Keratinocyte (primary cell): Measurements from ENCODE around the gene SSX2IP. TPM values are rescaled to one million over a fixed set of nuclear protein-coding genes. Genes with fewer than 3 reads are reported as not detected.

Experiments used
- DNase-seq: peaks from one replicate; pipeline ENCODE4 v3.0.0-alpha.2; 2011; ENCODE audit warnings: low read depth, missing footprints, low spot score
- FAIRE-seq: peaks from 2 replicates; lab custom pipeline; 2011; peaks lifted over from hg19 to GRCh38; lab: Jason Lieb, UNC
- H2AFZ ChIP-seq: 2 replicates; pipeline ENCODE4 v1.6.0; 2012; ENCODE audit warnings: low read length, control low read depth, inconsistent platforms; ENCODE audit not compliant: control insufficient read depth
- H3K27ac ChIP-seq: 2 replicates; pipeline ENCODE4 v1.5.1; 2011; ENCODE audit warnings: low read length; ENCODE audit not compliant: control insufficient read depth, insufficient read depth
- H3K27me3 ChIP-seq: 3 replicates; pipeline ENCODE4 v1.6.0; 2011; ENCODE audit warnings: low read length; ENCODE audit not compliant: control insufficient read depth, insufficient read depth; ENCODE audit errors: extremely low read depth
- H3K36me3 ChIP-seq, 2 experiments: 2 replicates in 1 of 2; 3 replicates in 1 of 2; pipeline ENCODE4 v1.5.1; 2011; ENCODE audit warnings: low read length in 2 of 2, mild to moderate bottlenecking in 1 of 2; ENCODE audit not compliant: control insufficient read depth in 2 of 2, insufficient read depth in 2 of 2; ENCODE audit errors: extremely low read depth in 1 of 2
- H3K4me1 ChIP-seq: 3 replicates; pipeline ENCODE4 v1.5.1; 2011; ENCODE audit warnings: low read length; ENCODE audit not compliant: control insufficient read depth, insufficient read depth; ENCODE audit errors: extremely low read depth
- H3K4me2 ChIP-seq: 3 replicates; pipeline ENCODE4 v1.6.0; 2011; ENCODE audit warnings: low read depth, low read length; ENCODE audit not compliant: control insufficient read depth, insufficient read depth; ENCODE audit errors: extremely low read depth
- H3K4me3 ChIP-seq, 3 experiments: fragments of 200-600 bp in 1 of 3; sonication (generic) in 1 of 3; 2 replicates in 2 of 3; 3 replicates in 1 of 3; pipeline ENCODE4 v1.5.1; 2011 to 2016; ENCODE audit warnings: low read length in 3 of 3, mild to moderate bottlenecking in 3 of 3, control low read depth in 2 of 3, inconsistent platforms in 1 of 3, low read depth in 1 of 3, mixed read lengths in 1 of 3, mixed run types in 1 of 3, moderate library complexity in 1 of 3; ENCODE audit not compliant: control insufficient read depth in 2 of 3, insufficient read depth in 2 of 3; ENCODE audit errors: extremely low read depth in 1 of 3
- H3K79me2 ChIP-seq: 2 replicates; pipeline ENCODE4 v1.6.0; 2012; ENCODE audit warnings: low read length; ENCODE audit not compliant: control insufficient read depth, insufficient read depth
- H3K9ac ChIP-seq: 3 replicates; pipeline ENCODE4 v1.6.0; 2011; ENCODE audit warnings: low read length; ENCODE audit not compliant: control insufficient read depth, insufficient read depth; ENCODE audit errors: extremely low read depth
- H3K9me1 ChIP-seq: 3 replicates; pipeline ENCODE4 v1.6.0; 2011; ENCODE audit warnings: low read length; ENCODE audit not compliant: control insufficient read depth, insufficient read depth; ENCODE audit errors: extremely low read depth
- H3K9me3 ChIP-seq: 2 replicates; pipeline ENCODE4 v1.5.1; 2012; ENCODE audit warnings: low read depth, low read length; ENCODE audit not compliant: control insufficient read depth
- H4K20me1 ChIP-seq: 3 replicates; pipeline ENCODE4 v1.6.0; 2011; ENCODE audit warnings: low read length; ENCODE audit not compliant: control insufficient read depth, insufficient read depth; ENCODE audit errors: extremely low read depth
- CTCF ChIP-seq, 3 experiments: IDR thresholded peaks in 1 of 3; conservative IDR thresholded peaks in 1 of 3; optimal IDR thresholded peaks in 1 of 3; 2 replicates in 2 of 3; 3 replicates in 1 of 3; pipeline versions ENCODE3 to v1.5.1; 2011; ENCODE audit warnings: low read length in 3 of 3, mild to moderate bottlenecking in 3 of 3, moderate library complexity in 2 of 3, control low read depth in 1 of 3, inconsistent platforms in 1 of 3; ENCODE audit not compliant: insufficient read depth in 2 of 3; ENCODE audit errors: extremely low read depth in 1 of 3
- EZH2 ChIP-seq: IDR thresholded peaks from one replicate; pipeline ENCODE4 v1.6.1; 2012; ENCODE audit warnings: inconsistent platforms, mild to moderate bottlenecking, low read length, moderate library complexity
- dilution Hi-C: fragments of 300-500 bp; cut with MboI; formaldehyde crosslinking; loops from one replicate; pipeline ENCODE4 v1.7.0; 2020; ENCODE audit warnings: low sequenced_read_pairs; ENCODE audit not compliant: extremely low pct_ligation_motif_present
- polyA plus RNA-seq, 5 experiments: library from polyadenylated mRNA; depleted of rRNA in 3 of 5; stranded (reverse) in 3 of 5; stranded (forward) in 1 of 5; unstranded in 1 of 5; fragments of >200 nt; gene quantifications; 1 replicate in 1 of 5; 2 replicates in 3 of 5; 3 replicates in 1 of 5; pipeline versions ENCODE4 v1.2.1 to v1.2.3, GENCODE V29; 2011 to 2012; ENCODE audit warnings: missing spikeins in 2 of 5, low read depth in 1 of 5, low replicate concordance in 1 of 5

Gene SSX2IP
- polyA plus RNA-seq, 1 donor (not counting 4 experiments of a cell fraction or from before 2014, with no cell fraction given), result 13.0 TPM

DNA sequence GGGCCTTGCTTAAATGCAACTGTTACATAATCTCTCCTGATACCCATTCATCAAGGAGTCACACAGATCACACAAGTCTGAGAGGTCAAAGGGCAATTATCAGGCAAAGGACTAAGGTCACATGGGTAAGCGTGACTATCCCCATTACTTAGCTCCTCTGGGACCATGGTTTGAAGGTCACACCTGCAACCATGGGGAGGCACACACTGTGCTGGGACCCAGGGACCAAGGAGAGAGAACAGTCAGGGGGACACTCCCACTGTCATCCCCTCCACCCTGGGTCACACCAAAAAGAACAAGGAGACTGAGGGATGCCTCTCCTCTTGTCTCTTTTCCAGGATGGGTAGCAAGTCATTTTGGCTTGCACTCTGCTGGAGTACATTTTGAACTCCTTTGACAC, 85.1 kb downstream of the SSX2IP start:
- DNase-seq (no peak), FAIRE-seq (no peak)
- H3K4me2 ChIP-seq, result no peak overlapping the region
- H3K9me1 ChIP-seq, result no peaks in the 10 kb centered on the region
- H2AFZ ChIP-seq, result no peak overlapping the region
- dilution Hi-C loops, result no loop called here
- H3K4me1 ChIP-seq, result peaks cover 17% of the 10 kb centered on the region
- H3K4me3 ChIP-seq, result no peak overlapping the region
- no peaks in the 10 kb centered on the region for H3K79me2 ChIP-seq
- no peak overlapping the region for H3K27ac ChIP-seq
- no peak overlapping the region for H3K9ac ChIP-seq
- no peaks in the 10 kb centered on the region for H3K27me3 ChIP-seq
- H4K20me1 ChIP-seq, result no peaks in the 10 kb centered on the region
- TF ChIP-seq EZH2 (no peak), CTCF (optimal IDR thresholded peaks at IDR 0.05 in 1 of 3, IDR thresholded peaks at IDR 0.05 in 1 of 3, conservative IDR thresholded peaks at IDR 0.05 in 1 of 3; ENCODE audit: extremely low read depth in 1 of 3, insufficient read depth in 2 of 3, low read length in 3 of 3) (no peak)
- H3K36me3 ChIP-seq, result no peaks in the 10 kb centered on the region
- no peaks in the 10 kb centered on the region for H3K9me3 ChIP-seq

DNA sequence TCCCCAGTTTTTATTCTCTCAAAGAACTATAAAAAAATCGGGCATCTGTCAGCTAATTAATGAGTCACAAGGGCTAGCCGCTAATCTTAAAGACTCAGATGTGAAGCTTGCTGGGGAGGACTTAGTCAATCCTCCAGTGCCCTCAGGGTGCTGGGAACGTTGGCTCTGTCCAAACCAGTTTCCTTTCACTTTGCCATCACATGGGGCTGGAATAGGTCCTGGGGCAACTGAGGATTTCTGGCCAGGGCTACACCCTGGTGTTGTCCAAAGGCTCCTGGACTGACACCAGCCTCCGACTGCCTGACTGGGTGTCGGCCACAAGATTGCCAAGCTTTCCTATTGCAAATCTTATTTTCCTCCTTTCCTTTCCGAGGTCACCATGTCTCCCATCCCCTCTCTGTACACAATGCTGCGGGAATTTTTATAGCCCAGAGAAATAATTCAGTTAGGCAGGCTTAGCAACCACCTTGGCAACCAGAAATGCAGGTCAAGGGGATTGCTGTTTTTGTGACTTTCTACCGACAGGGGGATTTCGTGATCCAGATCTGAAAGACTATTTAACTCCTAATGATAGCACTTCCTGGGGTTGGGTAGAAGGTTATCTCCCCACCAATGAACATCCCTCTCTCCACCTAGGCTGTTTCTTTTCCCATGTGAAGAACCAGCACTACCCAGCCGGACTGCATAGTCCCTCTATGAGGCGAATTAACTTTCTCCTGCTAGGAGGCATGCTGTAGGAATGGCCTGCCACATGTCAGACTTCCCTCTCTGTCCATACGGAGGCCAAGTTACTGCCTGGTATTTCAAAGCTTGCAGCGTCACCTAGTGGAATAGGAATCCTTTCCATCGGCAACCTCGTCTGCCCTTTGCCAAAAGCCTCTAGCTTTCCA, 86.1 kb downstream of the SSX2IP start:
- peak overlapping the region; percentile 70 for H3K9ac ChIP-seq
- dilution Hi-C loops, result no loop called here
- FAIRE-seq, result peak; percentile 94

More for the DNA sequence above, 86.1 kb downstream of the SSX2IP start:
- TF ChIP-seq EZH2 (no peak), CTCF (optimal IDR thresholded peaks at IDR 0.05 in 1 of 3, IDR thresholded peaks at IDR 0.05 in 1 of 3, conservative IDR thresholded peaks at IDR 0.05 in 1 of 3; ENCODE audit: extremely low read depth in 1 of 3, insufficient read depth in 2 of 3, low read length in 3 of 3) (peak; percentile 86 to 93 (median 86))
- peak; percentile 72 for DNase-seq
- peak overlapping the region; percentile 85 for H2AFZ ChIP-seq
- no peaks in the 10 kb centered on the region for H3K79me2 ChIP-seq
- H3K27me3 ChIP-seq, result no peaks in the 10 kb centered on the region
- no peaks in the 10 kb centered on the region for H3K9me3 ChIP-seq
- H3K27ac ChIP-seq, result peak overlapping the region; percentile 87
- peak overlapping the region; percentile 28 to 71 (median 67) for H3K4me3 ChIP-seq
- no peaks in the 10 kb centered on the region for H3K9me1 ChIP-seq
- H4K20me1 ChIP-seq, result no peaks in the 10 kb centered on the region
- H3K4me1 ChIP-seq, result peaks cover 27% of the 10 kb centered on the region
- H3K4me2 ChIP-seq, result peak overlapping the region; percentile 91
- H3K36me3 ChIP-seq, result no peaks in the 10 kb centered on the region
